HG02610 (cell line): ENCODE measurements around the gene NWD2.

ENCODE experiments used
- ATAC-seq: cut with Tn5 transposase; IDR thresholded peaks from one replicate; pipeline ENCODE4 v1.9.1; 2021; ENCODE audit warnings: mild to moderate bottlenecking, moderate library complexity; ENCODE audit not compliant: unreplicated experiment

NWD2 gene

GRCh38 chr4:37299468-37299867 is 54.9 kb downstream of the NWD2 start:
- no peak for ATAC-seq

GRCh38 chr4:37304612-37305011 is 60.1 kb downstream of the NWD2 start:
- ATAC-seq, result no peak

GRCh38 chr4:37305984-37306383 is 61.4 kb downstream of the NWD2 start:
- no peak for ATAC-seq

DNA sequence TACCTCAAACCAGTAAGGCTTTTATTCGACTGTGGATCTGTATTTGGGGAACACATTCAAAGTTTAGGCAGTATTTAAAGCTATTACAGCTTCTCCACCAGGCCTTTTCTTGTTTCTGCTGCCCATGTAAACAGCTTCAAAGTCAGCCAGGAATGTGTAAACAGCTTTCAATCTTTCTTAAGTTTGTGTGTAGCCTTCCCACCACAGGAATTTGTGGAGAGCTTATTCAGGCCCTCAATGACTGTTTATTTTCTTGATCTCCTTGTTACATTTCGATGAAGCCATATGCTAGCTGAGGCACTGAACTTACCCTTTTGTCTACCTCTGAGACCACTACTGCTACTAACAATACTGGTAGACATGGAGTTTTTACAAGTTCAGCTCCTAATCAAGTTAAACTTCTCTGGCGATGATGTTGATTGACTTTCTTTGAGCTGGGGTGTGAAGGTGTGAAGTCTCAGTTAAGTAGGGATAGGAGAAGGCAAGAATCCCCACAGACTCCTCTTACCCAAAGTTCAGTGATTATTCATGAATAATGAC is 72.6 kb downstream of the NWD2 start:
- ATAC-seq, result no peak

DNA sequence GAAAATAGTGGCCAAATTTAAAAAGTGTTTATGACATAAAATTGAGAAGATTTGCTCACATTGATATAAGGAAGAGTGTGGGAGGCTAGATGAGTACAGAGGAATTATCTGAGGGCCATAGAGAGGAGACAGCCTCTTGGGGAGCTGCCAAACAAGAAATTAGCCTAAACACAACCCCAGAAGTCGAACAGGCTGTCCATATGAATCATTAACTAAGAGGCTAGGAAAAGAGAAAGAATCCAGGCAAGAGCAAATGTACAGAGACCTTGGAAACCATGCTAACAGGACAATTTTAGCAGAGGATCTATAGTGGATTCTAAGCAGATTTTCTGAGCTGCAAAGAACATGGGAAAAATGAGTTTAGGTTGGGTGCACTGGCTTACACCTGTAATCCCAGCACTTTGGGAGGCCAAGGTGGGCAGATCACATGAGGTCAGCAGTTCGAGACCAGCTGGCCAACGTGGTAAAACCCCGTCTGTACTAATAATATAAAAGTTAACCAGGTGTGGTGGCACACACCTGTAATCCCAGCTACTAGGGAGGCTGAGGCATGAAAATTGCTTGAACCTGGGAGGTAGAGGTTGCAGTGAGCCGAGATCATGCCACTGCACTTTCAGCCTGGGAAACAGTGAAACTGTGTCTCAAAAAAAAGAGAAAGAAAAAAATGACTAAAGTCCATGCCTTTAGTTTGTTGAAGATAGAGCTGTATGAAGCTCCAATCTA is 76.1 kb downstream of the NWD2 start:
- no peak for ATAC-seq

DNA sequence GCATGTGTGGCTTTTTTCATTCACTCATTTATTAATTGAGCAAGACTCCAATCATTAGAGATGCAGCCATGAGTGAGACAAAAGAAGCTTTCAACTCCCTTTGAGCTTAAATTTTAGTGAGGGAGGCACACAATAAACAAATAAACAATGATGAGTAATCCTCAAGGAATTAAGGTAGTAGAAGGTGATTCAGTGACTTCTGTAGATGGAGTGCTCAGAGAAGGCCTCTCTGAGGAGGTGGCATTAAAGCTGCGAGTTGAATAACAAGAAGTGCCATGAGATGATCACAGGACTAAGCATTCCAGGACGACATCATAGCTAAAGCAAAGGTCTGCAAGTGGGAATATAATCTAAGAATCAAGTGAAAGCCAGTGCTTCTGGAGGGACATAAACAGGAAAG is 77.6 kb downstream of the NWD2 start:
- ATAC-seq, result no peak

DNA sequence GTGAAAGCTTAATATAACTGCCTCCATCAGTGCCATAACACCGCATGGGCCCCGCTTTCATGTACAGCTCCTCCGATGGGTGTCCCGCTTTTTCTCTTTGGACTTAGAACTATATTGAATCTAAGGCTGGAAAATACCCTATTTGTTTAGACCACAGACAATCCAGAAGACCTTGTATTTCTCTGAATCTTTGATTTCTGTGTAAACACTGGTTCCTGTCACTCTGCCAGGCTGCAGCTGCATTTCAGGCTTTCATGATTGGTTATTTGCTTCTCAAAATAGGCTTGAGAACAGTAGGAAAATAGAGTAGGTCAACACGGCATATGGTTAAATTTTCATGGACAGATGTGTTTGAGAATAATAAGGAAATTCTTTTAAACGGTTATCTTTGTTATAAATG is 80.0 kb downstream of the NWD2 start:
- ATAC-seq, result no peak

GRCh38 chr4:37326852-37327251 is 82.3 kb downstream of the NWD2 start:
- no peak for ATAC-seq

DNA sequence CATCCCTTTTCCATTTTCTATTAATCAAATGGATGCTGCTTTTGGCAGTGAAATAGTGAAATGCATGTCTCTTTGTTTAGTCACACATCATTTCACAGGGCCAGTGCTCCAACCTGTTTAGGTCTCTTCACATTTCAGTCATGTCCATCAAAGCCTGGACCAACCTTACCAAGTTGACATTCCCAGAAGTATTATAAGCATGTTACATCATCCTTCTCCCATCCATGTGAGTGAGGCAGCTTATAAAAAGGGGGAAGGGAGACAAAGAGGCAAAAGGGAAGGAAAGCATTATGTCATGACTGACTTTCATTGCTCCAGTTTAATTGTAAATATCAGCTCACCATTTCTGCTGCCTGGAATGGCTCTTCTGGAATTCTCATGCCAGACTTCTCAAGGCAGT is 94.4 kb downstream of the NWD2 start:
- no peak for ATAC-seq

DNA sequence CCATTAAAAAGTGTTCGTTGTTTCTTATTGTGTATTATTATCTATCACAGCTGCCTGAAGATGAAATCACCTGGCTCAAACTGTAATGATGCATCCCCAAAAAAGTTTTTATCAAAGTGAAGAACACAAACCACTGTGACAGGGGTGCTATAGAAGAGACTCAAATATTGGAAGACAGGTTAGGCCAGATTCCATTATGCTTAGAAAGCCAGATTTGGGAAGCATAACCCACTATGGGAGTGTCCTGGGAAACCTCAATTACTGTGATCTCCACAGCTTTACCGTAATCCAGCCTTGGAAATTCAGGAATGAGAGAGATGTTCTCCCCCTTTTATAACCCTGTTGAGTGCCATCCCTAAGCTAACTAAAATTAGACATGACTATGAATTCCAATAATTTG is 114.2 kb downstream of the NWD2 start:
- no peak for ATAC-seq

DNA sequence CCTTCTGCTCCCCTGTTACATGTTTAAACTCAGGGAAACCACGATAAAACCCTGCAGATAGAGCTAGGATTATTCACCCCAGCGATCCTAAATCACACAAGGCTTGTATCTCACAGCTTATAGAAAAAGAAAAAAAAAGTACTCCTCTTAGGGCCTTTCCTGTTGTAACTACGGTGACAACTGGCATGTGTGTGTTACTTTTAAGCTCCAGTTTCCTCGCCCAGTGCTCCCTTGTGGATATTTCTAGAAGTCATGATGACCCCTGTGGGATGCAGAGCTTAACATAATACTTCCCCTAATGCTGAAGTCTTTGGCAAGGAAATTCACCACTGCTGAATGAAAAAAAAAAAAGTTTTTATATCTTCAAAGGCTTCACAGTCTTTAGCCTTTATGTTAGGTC is 114.7 kb downstream of the NWD2 start:
- ATAC-seq, result no peak

- ATAC-seq, result no peak
Observed at GRCh38 chr4:37365888-37366287, 121.3 kb downstream of the NWD2 start.

DNA sequence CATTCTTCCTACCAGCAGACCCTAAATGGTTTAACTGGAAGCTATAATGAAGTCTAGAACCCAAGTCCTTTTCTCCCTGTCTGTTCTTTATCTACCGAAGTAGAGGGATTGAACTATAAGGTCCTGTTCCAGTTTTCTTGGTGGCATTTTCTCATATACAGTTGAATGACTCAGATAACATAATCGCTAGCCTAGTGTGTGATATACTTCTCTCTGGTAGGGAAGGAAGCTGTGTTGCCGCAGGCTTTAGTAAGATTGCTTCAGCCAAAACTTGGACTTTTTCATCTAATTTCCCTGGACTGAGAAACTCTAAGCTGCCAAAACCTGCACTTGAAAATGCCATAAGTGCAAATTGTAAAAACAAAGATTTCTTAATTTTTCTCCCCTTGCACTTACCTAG is 123.4 kb downstream of the NWD2 start:
- ATAC-seq, result no peak

- no peak for ATAC-seq
Observed at GRCh38 chr4:37370052-37370451, 125.5 kb downstream of the NWD2 start.

DNA sequence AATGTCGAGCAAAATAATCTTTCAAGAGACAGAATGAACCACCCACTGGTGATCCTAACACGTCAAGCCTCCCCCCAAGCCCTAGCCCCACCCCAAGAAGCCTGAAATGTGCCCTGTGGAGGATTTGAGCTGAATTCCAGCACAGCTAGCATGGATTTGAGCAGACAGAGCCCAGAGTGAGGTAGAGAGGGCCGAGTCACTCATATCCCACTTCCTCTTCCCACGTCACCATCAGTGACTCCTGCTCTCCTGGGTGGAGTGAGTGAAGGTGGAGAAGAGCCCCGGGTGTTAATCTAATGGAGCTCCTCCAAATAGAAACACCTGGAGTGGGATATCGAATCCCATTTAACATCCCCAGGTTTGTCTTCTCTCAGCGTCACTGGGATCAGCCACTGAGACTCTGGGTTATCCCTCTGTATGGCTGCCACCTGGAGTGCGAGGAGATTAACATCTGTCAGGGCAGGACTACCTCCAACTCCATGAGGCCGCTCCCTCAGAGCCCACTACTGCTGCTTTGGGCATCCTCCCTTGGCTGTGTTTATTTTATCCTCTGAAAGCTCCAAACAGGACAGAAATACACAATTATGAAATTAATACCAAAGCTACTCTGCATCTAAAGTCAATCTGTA is 136.6 kb downstream of the NWD2 start:
- no peak for ATAC-seq

GRCh38 chr4:37383579-37384229 is 139.2 kb downstream of the NWD2 start:
- ATAC-seq, result no peak

DNA sequence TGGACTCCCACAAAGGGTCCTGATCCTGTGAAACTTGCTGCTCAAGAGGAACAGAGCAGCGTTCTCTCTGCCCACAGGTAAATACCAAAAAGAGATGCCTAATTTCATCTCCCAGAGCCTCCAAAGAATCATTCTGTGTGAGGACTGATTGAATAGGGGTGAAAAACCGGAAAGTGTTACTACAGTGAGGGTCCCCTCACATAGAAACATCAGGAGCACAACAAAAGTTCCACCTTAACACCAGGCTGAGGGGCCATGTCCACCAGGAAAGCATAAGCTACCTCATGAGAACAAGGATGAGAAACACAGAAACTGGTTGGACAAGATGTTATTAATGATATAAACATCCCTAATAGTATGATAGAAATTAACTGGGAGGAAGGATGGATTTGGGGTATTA is 140.9 kb downstream of the NWD2 start:
- ATAC-seq, result no peak

GRCh38 chr4:37388681-37389365 is 144.3 kb downstream of the NWD2 start:
- ATAC-seq, result no peak

GRCh38 chr4:37389366-37389765 is 144.8 kb downstream of the NWD2 start:
- ATAC-seq, result no peak

DNA sequence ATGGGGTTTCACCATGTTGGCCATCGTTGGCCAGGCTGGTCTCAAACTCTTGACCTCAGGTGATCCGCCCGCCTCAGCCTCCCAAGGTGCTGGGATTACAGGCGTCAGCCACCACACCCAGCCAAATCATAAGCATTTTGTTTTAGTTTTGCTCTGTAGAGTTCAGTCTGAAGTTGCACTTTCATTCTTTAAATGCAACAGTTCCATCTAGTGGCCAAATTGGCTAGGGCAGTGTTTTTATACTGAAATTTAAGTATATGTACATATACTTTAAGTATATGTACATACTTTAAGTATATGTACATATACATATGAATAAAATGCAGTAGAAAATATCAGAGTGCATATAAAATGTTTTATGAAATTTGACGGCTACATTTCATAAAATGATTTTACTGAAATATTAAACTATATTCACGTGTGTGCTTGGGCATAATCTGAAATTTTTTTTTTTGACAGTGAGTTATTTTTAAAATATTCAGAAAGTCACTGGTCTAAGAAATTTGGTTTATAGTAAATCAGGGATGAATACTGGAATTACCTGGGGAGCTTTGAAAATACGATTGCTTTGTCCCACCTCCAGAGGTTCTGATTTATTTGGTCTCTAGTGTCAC is 145.5 kb downstream of the NWD2 start:
- peak; percentile 65 for ATAC-seq
